HepG2 (cell line): ENCODE data around the gene BCCIP. TPM values are rescaled to one million over a fixed set of nuclear protein-coding genes. Genes with fewer than 3 reads are reported as not detected.
A peak's percentile ranks its signal among the peaks of the same experiment; 100 is the strongest.

Source experiments
- FOXK2 ChIP-seq: fragments of 450-650 bp; IDR thresholded peaks from 2 replicates; pipeline ENCODE4 v1.6.1; 2016
- HIVEP1 ChIP-seq: sonication (generic); formaldehyde crosslinking; IDR thresholded peaks from 2 replicates; pipeline ENCODE4 v1.4.0; 2020; ENCODE audit warnings: mild to moderate bottlenecking, missing genetic modification reagents
- HMGXB3 ChIP-seq: sonication (generic); formaldehyde crosslinking; IDR thresholded peaks from 2 replicates; pipeline ENCODE4 v1.4.0; 2020; ENCODE audit warnings: missing genetic modification reagents, borderline replicate concordance
- MXD4 ChIP-seq: IDR thresholded peaks from 2 replicates; pipeline ENCODE4 v1.6.1; 2016; ENCODE audit warnings: mild to moderate bottlenecking, missing biosample characterization, missing genetic modification reagents
- POLR2A ChIP-seq, 2 experiments: IDR thresholded peaks; 2 replicates each; pipeline ENCODE4 v1.6.1; 2011; ENCODE audit warnings: low read depth in 2 of 2, low read length in 2 of 2, mild to moderate bottlenecking in 1 of 2, moderate library complexity in 1 of 2; ENCODE audit not compliant: insufficient read depth in 1 of 2
- SATB2 ChIP-seq: sonication (generic); formaldehyde crosslinking; IDR thresholded peaks from 2 replicates; pipeline ENCODE4 v1.5.0; 2020; ENCODE audit warnings: missing genetic modification reagents
- SKI ChIP-seq: fragments of 450-650 bp; IDR thresholded peaks from one replicate; pipeline ENCODE4 v1.6.1; 2018; ENCODE audit warnings: mild to moderate bottlenecking; ENCODE audit not compliant: partially characterized antibody
- SP4 ChIP-seq: sonication (generic); formaldehyde crosslinking; IDR thresholded peaks from 2 replicates; pipeline ENCODE4 v1.8.1; 2023; ENCODE audit warnings: mild to moderate bottlenecking, missing genetic modification reagents
- THAP9 ChIP-seq: sonication (generic); formaldehyde crosslinking; IDR thresholded peaks from 2 replicates; pipeline ENCODE4; 2020; ENCODE audit warnings: missing genetic modification reagents, mild to moderate bottlenecking, borderline replicate concordance
- ZNF777 ChIP-seq: sonication (generic); formaldehyde crosslinking; IDR thresholded peaks from 2 replicates; pipeline ENCODE4 v1.4.0; 2020; ENCODE audit warnings: missing genetic modification reagents
- polyA plus RNA-seq, 8 experiments: library from polyadenylated mRNA; depleted of rRNA in 3 of 8; stranded (reverse) in 7 of 8; unstranded in 1 of 8; fragments of >200 nt; fragmentation: Illumina TruSeq in 4 of 8; extraction: Trizol in 4 of 8; gene quantifications; 2 replicates each; pipeline versions ENCODE4 v1.2.1 to v1.2.3, GENCODE V29; 2011 to 2016; ENCODE audit warnings: low read depth in 4 of 8, missing spikeins in 1 of 8, mixed read lengths in 1 of 8; ENCODE audit not compliant: insufficient read depth in 1 of 8
- total RNA-seq, 5 experiments: library from RNA; depleted of rRNA; stranded (reverse); fragments of >200 nt; fragmentation: Illumina TruSeq; extraction: Trizol; gene quantifications; 2 replicates each; pipeline ENCODE4 v1.2.3, GENCODE V29; 2016; ENCODE audit warnings: low read depth in 1 of 5
- TF ChIP-seq, protein P1 (sequence below): sonication (generic); formaldehyde crosslinking; IDR thresholded peaks from 2 replicates; pipeline ENCODE4 v1.5.0; 2020; ENCODE audit warnings: mild to moderate bottlenecking, missing genetic modification reagents, borderline replicate concordance
- TF ChIP-seq, protein P2 (sequence below): fragments of 450-650 bp; IDR thresholded peaks from 2 replicates; pipeline ENCODE4 v1.6.1; 2016

Gene BCCIP
- total and polyA plus RNA-seq, 2 of the 13 experiments (the other 11 are each of a cell fraction or from before 2014, with no cell fraction given), result 37.0 to 132 TPM

GRCh38 chr10:125822878-125823662 is at the start of gene BCCIP, which contains the start of gene UROS (continued):
- peak; percentile 74; the same call in 1 of the 2 replicates for TF ChIP-seq THAP9 (CRISPR knock-in tag)
- peak; percentile 1; the same call in 1 of the 2 replicates for TF ChIP-seq HIVEP1 (CRISPR knock-in tag)
- peak; percentile 57; the same call in 1 of the 2 replicates for TF ChIP-seq HMGXB3 (CRISPR knock-in tag)
- no peak for TF ChIP-seq SKI
- peak; percentile 75; the same call in 1 of the 2 replicates for TF ChIP-seq MXD4 (CRISPR knock-in tag)
- TF ChIP-seq, protein P1, sequence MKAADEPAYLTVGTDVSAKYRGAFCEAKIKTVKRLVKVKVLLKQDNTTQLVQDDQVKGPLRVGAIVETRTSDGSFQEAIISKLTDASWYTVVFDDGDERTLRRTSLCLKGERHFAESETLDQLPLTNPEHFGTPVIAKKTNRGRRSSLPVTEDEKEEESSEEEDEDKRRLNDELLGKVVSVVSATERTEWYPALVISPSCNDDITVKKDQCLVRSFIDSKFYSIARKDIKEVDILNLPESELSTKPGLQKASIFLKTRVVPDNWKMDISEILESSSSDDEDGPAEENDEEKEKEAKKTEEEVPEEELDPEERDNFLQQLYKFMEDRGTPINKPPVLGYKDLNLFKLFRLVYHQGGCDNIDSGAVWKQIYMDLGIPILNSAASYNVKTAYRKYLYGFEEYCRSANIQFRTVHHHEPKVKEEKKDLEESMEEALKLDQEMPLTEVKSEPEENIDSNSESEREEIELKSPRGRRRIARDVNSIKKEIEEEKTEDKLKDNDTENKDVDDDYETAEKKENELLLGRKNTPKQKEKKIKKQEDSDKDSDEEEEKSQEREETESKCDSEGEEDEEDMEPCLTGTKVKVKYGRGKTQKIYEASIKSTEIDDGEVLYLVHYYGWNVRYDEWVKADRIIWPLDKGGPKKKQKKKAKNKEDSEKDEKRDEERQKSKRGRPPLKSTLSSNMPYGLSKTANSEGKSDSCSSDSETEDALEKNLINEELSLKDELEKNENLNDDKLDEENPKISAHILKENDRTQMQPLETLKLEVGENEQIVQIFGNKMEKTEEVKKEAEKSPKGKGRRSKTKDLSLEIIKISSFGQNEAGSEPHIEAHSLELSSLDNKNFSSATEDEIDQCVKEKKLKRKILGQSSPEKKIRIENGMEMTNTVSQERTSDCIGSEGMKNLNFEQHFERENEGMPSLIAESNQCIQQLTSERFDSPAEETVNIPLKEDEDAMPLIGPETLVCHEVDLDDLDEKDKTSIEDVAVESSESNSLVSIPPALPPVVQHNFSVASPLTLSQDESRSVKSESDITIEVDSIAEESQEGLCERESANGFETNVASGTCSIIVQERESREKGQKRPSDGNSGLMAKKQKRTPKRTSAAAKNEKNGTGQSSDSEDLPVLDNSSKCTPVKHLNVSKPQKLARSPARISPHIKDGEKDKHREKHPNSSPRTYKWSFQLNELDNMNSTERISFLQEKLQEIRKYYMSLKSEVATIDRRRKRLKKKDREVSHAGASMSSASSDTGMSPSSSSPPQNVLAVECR (CRISPR knock-in tag), result peak; percentile 87
- TF ChIP-seq SATB2 (CRISPR knock-in tag), result 0 out of 2 replicates have a peak, but pooled peaks have one; percentile 27
- peak; percentile 77 to 83 for TF ChIP-seq POLR2A (IDR thresholded peaks at IDR 0.05; ENCODE audit: insufficient read depth in 1 of 2, low read depth in 2 of 2, low read length in 2 of 2)
- TF ChIP-seq ZNF777, result peak; percentile 48; the same call in 1 of the 2 replicates
- TF ChIP-seq, protein P2, sequence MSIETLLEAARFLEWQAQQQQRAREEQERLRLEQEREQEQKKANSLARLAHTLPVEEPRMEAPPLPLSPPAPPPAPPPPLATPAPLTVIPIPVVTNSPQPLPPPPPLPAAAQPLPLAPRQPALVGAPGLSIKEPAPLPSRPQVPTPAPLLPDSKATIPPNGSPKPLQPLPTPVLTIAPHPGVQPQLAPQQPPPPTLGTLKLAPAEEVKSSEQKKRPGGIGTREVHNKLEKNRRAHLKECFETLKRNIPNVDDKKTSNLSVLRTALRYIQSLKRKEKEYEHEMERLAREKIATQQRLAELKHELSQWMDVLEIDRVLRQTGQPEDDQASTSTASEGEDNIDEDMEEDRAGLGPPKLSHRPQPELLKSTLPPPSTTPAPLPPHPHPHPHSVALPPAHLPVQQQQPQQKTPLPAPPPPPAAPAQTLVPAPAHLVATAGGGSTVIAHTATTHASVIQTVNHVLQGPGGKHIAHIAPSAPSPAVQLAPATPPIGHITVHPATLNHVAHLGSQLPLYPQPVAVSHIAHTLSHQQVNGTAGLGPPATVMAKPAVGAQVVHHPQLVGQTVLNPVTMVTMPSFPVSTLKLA, result peak; percentile 77
- TF ChIP-seq FOXK2, result peak; percentile 100
- peak; percentile 34; the same call in 1 of the 2 replicates for TF ChIP-seq SP4 (CRISPR knock-in tag)
